ENCODE results near the gene ARHGDIA. TPM values are rescaled to one million over a fixed set of nuclear protein-coding genes. Genes with fewer than 3 reads are reported as not detected.
A peak's percentile ranks its signal among the peaks of the same experiment; 100 is the strongest.

Gene ARHGDIA
- total RNA-seq, 1 experiment from 2014 or later, result 304 TPM

GRCh38 chr17:81858967-81859905 lies 11.9 kb downstream of the ARHGDIA start:
- DNase-seq (ENCODE audit: low read depth in 1 of 2, low spot score in 2 of 2), result peak in 1 of 2 experiments; percentile 39
- Histone ChIP-seq H3K27me3 (replicated peaks) (no peaks in the 10 kb centered on the region), H3K9me3 (replicated peaks) (no peaks in the 10 kb centered on the region), H3K27ac (no peak overlapping the region; the same call in 1 of the 2 replicates), H3K36me3 (peaks cover 86% of the 10 kb centered on the region), H3K4me3 (peak overlapping the region; percentile 88), H3K4me1 (replicated peaks) (peaks cover 18% of the 10 kb centered on the region)

- no peak for DNase-seq (ENCODE audit: low read depth in 1 of 2, low spot score in 2 of 2)
- no peak overlapping the region for H3K27ac ChIP-seq
- H3K4me1 ChIP-seq (replicated peaks), result peaks cover 18% of the 10 kb centered on the region
- H3K36me3 ChIP-seq, result peaks cover 86% of the 10 kb centered on the region
- peak overlapping the region; percentile 88 for H3K4me3 ChIP-seq
- no peaks in the 10 kb centered on the region for H3K27me3 ChIP-seq (replicated peaks)
- no peaks in the 10 kb centered on the region for H3K9me3 ChIP-seq (replicated peaks)
These were observed 12.8 kb downstream of the ARHGDIA start for GRCh38 chr17:81858170-81858966.

GRCh38 chr17:81854974-81855774 lies 16.0 kb downstream of the ARHGDIA start:
- Histone ChIP-seq H3K9me3 (replicated peaks) (no peaks in the 10 kb centered on the region), H3K27ac (no peak overlapping the region), H3K27me3 (replicated peaks) (no peaks in the 10 kb centered on the region), H3K4me3 (no peak overlapping the region), H3K36me3 (peaks cover 94% of the 10 kb centered on the region), H3K4me1 (replicated peaks) (peaks cover 11% of the 10 kb centered on the region)
- no peak for DNase-seq (ENCODE audit: low read depth in 1 of 2, low spot score in 2 of 2)

- Histone ChIP-seq H3K27ac (no peak overlapping the region), H3K9me3 (replicated peaks) (no peaks in the 10 kb centered on the region), H3K36me3 (peaks cover 94% of the 10 kb centered on the region), H3K4me1 (replicated peaks) (no peaks in the 10 kb centered on the region), H3K27me3 (replicated peaks) (no peaks in the 10 kb centered on the region), H3K4me3 (no peak overlapping the region)
- no peak for DNase-seq (ENCODE audit: low read depth in 1 of 2, low spot score in 2 of 2)
These were observed 18.9 kb downstream of the ARHGDIA start for GRCh38 chr17:81852237-81852636.

- H3K4me1 ChIP-seq (replicated peaks), result no peaks in the 10 kb centered on the region
- no peaks in the 10 kb centered on the region for H3K27me3 ChIP-seq (replicated peaks)
- H3K4me3 ChIP-seq, result no peak overlapping the region
- H3K36me3 ChIP-seq, result peaks cover 95% of the 10 kb centered on the region
- H3K9me3 ChIP-seq (replicated peaks), result no peaks in the 10 kb centered on the region
- DNase-seq (ENCODE audit: low read depth in 1 of 2, low spot score in 2 of 2), result no peak
- H3K27ac ChIP-seq, result no peak overlapping the region
These were observed 19.7 kb downstream of the ARHGDIA start for GRCh38 chr17:81851423-81851822.

- Histone ChIP-seq H3K9me3 (replicated peaks) (no peaks in the 10 kb centered on the region), H3K4me3 (no peak overlapping the region), H3K36me3 (peaks cover 96% of the 10 kb centered on the region), H3K27ac (no peak overlapping the region), H3K27me3 (replicated peaks) (no peaks in the 10 kb centered on the region), H3K4me1 (replicated peaks) (no peaks in the 10 kb centered on the region)
- no peak for DNase-seq (ENCODE audit: low read depth in 1 of 2, low spot score in 2 of 2)
These were observed 21.7 kb downstream of the ARHGDIA start for GRCh38 chr17:81849457-81849856.

DNA sequence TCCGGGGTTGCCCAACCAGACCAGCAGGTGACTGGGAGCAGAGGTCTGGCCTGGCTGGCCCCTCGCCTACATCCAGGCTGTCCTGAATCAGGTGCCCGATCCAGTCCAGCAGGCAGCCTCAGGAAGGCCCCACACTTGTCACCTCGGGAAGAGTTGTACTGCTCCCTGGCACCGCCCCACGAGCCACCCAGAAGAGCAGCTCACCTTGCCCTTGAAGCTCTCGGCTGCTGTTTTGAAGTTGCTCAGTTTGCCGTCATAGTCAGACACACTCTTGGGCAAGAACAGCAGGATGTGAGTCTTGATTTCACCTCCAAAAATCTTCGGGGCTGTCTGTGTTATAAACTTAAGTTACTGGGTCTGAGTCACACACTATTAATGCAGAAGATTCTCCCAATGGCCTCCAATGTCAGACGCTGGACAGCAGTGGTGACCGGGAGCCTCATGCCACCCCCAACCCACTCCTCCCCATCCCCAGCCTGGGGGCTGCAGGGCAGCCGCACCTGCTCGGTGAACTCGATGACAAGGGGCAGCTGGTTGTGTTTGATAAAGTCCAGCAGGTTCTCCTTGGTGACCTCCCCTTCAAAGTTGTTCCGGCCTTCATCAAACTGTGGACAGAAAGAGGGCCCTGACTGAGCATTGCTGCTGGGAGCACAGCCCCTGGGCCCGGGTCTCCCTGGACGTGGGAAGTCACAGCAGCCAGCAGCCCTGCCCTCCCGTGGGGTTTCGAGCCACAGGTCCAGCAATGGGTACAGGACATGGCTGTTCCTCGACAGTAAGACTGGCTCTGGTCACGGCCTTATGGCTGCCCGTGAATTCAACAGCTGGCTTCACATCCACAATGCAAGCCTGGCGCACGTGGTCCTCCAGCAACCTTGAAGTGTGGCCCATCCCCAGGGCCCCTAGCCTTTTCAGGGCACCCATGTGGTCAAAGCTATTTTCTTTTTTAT lies 24.1 kb downstream of the ARHGDIA start:
- H3K4me3 ChIP-seq, result no peak overlapping the region
- peaks cover 96% of the 10 kb centered on the region for H3K36me3 ChIP-seq
- H3K9me3 ChIP-seq (replicated peaks), result no peaks in the 10 kb centered on the region
- no peaks in the 10 kb centered on the region for H3K4me1 ChIP-seq (replicated peaks)
- DNase-seq (ENCODE audit: low read depth in 1 of 2, low spot score in 2 of 2), result no peak
- H3K27ac ChIP-seq, result no peak overlapping the region
- no peaks in the 10 kb centered on the region for H3K27me3 ChIP-seq (replicated peaks)

DNA sequence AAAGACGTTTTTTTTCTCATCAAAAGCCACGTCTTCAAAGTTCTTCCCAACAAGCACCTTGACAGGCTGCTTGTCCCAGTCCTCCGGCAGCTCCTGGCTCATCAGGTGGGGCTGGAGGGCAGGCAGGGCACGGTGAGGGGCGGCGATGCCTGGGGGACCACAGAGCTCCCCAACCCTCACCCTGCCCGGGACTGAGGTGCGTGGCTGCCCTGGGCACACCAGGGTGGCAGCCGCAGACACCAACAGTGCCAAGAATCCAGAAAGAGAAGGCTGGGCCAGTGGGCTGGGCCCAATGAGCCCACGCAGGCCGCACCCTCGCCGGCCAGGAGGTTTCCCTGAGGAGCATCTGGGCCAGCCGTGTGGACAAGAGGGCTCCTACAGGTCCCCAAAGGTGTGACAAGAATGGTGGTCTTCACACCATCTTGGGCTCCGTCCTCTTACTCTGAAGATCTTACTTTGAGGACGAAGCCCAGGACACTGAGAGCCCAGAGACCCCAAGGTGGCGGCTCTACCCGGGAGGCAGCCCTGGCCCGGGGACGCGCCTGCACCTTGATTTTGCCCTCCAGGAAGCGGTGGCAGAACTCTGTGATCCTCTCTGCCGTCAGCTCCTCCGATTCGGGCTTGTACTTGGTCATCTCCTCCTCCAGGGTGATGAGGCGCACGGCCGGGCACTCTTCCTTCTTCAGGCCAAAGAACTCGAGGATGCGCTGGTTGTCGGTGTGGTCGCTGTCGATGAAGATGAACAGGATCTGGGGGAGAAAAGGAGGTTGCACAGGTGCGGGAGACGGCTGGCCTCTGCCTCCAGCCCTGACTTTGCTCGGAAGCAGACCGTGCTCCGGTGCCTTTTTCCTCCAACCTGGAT lies 25.0 kb downstream of the ARHGDIA start:
- H3K9me3 ChIP-seq (replicated peaks), result no peaks in the 10 kb centered on the region
- H3K27me3 ChIP-seq (replicated peaks), result no peaks in the 10 kb centered on the region
- no peak for DNase-seq (ENCODE audit: low read depth in 1 of 2, low spot score in 2 of 2)
- no peaks in the 10 kb centered on the region for H3K4me1 ChIP-seq (replicated peaks)
- peaks cover 91% of the 10 kb centered on the region for H3K36me3 ChIP-seq
- H3K27ac ChIP-seq, result no peak overlapping the region
- no peak overlapping the region for H3K4me3 ChIP-seq

GRCh38 chr17:81845361-81845760 lies 25.8 kb downstream of the ARHGDIA start:
- no peaks in the 10 kb centered on the region for H3K9me3 ChIP-seq (replicated peaks)
- H3K36me3 ChIP-seq, result peaks cover 83% of the 10 kb centered on the region
- H3K27me3 ChIP-seq (replicated peaks), result no peaks in the 10 kb centered on the region
- no peak for DNase-seq (ENCODE audit: low read depth in 1 of 2, low spot score in 2 of 2)
- no peak overlapping the region for H3K27ac ChIP-seq
- no peak overlapping the region for H3K4me3 ChIP-seq
- H3K4me1 ChIP-seq (replicated peaks), result no peaks in the 10 kb centered on the region

GRCh38 chr17:81844887-81845286 lies 26.2 kb downstream of the ARHGDIA start:
- Histone ChIP-seq H3K4me3 (no peak overlapping the region), H3K27ac (no peak overlapping the region), H3K27me3 (replicated peaks) (no peaks in the 10 kb centered on the region), H3K9me3 (replicated peaks) (no peaks in the 10 kb centered on the region), H3K36me3 (peaks cover 81% of the 10 kb centered on the region), H3K4me1 (replicated peaks) (no peaks in the 10 kb centered on the region)
- no peak for DNase-seq (ENCODE audit: low read depth in 1 of 2, low spot score in 2 of 2)

DNA sequence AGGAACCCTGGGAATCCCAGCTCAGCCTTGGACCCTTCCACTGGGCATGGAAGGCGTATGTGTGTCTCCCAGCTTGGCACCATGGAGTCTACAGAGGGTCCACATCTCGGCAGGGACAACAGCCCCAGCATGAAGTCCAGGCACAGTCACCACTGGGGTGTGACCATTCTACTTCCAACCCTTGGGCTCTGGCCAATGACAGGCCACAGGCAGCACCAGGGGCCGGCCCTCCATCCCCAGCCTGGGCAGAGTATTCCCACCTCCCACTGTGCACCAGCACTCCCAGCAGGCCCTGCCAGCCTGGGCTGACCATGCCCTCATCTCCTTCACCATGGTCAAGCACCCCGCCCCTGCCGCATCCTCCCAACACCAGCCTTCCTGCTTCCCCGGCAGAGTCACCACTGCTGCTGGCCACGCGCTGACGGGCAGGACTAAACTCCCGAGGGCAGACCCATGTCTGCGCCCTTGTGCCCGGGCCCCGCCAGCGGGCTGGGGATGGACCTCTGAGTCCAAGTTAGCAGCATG lies 26.7 kb downstream of the ARHGDIA start:
- no peak for DNase-seq (ENCODE audit: low read depth in 1 of 2, low spot score in 2 of 2)
- Histone ChIP-seq H3K9me3 (replicated peaks) (no peaks in the 10 kb centered on the region), H3K27me3 (replicated peaks) (no peaks in the 10 kb centered on the region), H3K4me3 (no peak overlapping the region), H3K36me3 (peaks cover 77% of the 10 kb centered on the region), H3K27ac (no peak overlapping the region), H3K4me1 (replicated peaks) (no peaks in the 10 kb centered on the region)

Measured in SJSA1 (cell line).